ENCODE measurements around the gene CEP350. TPM values are rescaled to one million over a fixed set of nuclear protein-coding genes. Genes with fewer than 3 reads are reported as not detected.
A peak's percentile ranks its signal among the peaks of the same experiment; 100 is the strongest.

CEP350 gene
- total RNA-seq, 6 donors from 2014 or later = 42.8 to 66.5 (median 52.2) TPM

DNA sequence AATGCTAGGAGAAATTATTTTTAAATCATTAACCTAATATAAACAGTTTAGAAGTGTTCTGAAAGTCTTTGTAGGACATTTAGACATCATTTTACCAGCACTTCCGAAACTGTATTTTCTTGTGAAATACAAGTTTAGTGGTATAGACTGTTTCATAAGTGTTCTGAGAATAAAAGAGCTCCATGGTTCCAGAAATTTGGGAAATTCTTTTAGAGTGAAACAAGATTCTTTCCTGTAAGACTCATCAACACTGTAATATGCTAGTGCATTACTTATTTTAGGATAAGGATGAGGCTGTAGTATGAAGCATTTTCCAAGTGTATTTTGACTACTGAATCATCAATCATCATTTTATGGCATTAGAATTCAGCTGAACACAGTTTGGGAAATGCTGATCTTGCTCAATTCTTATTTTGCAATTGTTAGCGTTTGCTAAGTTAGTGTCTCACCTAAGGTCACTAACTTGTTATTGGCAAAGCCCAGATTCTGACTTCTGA is 73.4 kb downstream of the CEP350 start:
- Histone ChIP-seq H3K27ac (peak overlapping the region in 1 of 4 donors; percentile 8), H3K4me1 (peaks cover 0 to 9% (median 5%) of the 10 kb centered on the region in 4 donors), H3K27me3 (no peaks in the 10 kb centered on the region), H3K4me3 (no peak overlapping the region), H3K9me3 (no peaks in the 10 kb centered on the region), H3K36me3 (peaks cover 9 to 65% (median 23%) of the 10 kb centered on the region in 4 donors)
- ATAC-seq (ENCODE audit: low FRiP score in 2 of 2) = peak; percentile 37 to 52
- no peak for DNase-seq
- 34 to 52% methylated on average over 2 of the region's 2 CpGs for WGBS, 2 donors
- TF ChIP-seq POLR2A (IDR thresholded peaks at IDR 0.05) = no peak
- TF ChIP-seq POLR2AphosphoS5 (IDR thresholded peaks at IDR 0.05) = peak in 1 of 2 donors; percentile 67

GRCh38 chr1:180028864-180029263 is 74.3 kb downstream of the CEP350 start:
- H3K9me3 ChIP-seq = no peaks in the 10 kb centered on the region
- ATAC-seq (ENCODE audit: low FRiP score in 2 of 2) (no peak), DNase-seq (no peak)
- no peaks in the 10 kb centered on the region for H3K27me3 ChIP-seq
- peaks cover 0 to 9% (median 5%) of the 10 kb centered on the region in 4 donors for H3K4me1 ChIP-seq
- TF ChIP-seq POLR2AphosphoS5 (IDR thresholded peaks at IDR 0.05) (no peak), EP300 (IDR thresholded peaks at IDR 0.05) (no peak), POLR2A (IDR thresholded peaks at IDR 0.05) (no peak)
- TF ChIP-seq, protein P1, sequence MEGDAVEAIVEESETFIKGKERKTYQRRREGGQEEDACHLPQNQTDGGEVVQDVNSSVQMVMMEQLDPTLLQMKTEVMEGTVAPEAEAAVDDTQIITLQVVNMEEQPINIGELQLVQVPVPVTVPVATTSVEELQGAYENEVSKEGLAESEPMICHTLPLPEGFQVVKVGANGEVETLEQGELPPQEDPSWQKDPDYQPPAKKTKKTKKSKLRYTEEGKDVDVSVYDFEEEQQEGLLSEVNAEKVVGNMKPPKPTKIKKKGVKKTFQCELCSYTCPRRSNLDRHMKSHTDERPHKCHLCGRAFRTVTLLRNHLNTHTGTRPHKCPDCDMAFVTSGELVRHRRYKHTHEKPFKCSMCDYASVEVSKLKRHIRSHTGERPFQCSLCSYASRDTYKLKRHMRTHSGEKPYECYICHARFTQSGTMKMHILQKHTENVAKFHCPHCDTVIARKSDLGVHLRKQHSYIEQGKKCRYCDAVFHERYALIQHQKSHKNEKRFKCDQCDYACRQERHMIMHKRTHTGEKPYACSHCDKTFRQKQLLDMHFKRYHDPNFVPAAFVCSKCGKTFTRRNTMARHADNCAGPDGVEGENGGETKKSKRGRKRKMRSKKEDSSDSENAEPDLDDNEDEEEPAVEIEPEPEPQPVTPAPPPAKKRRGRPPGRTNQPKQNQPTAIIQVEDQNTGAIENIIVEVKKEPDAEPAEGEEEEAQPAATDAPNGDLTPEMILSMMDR (IDR thresholded peaks at IDR 0.05) = no peak
- H3K36me3 ChIP-seq = peaks cover 7 to 62% (median 19%) of the 10 kb centered on the region in 4 donors
- peak overlapping the region in 1 of 4 donors; percentile 8 for H3K27ac ChIP-seq
- no peak overlapping the region for H3K4me3 ChIP-seq
- 88 to 91% methylated on average over 1 of the region's 1 CpG for WGBS, 2 donors

DNA sequence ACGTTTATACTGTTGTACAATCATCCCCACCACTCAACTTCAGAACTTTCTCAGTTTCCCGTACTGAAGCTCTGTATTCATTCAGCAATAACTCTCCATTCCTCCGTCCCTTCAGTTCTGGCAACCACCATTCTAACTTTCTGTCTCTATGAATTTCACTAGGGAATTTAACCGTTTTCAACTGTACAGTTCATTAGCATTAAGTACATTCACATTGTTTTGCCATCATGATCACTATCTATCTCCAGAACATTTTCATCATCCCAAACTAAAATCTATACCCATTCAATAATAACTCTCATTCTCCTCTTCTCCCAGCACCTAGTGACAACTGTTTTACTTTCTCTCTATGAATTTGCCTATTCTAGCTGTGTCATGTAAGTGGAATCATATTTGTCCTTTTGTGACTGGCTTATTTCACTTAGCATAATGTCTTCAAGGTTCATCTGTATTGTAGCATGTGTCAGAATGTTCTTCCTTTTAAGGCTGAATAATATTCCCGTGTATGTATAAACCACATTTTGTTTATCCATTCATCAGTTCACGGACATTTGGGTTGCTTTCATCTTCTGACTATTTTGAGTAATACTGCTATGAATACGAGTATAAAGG is 75.0 kb downstream of the CEP350 start:
- Histone ChIP-seq H3K36me3 (peaks cover 7 to 62% (median 21%) of the 10 kb centered on the region in 4 donors), H3K27ac (no peak overlapping the region), H3K27me3 (no peaks in the 10 kb centered on the region), H3K4me1 (peaks cover 0 to 9% (median 5%) of the 10 kb centered on the region in 4 donors), H3K9me3 (no peaks in the 10 kb centered on the region), H3K4me3 (no peak overlapping the region)
- DNase-seq (no peak), ATAC-seq (ENCODE audit: low FRiP score in 2 of 2) (no peak)
- WGBS, 2 donors = 72 to 74% methylated on average over 7 of the region's 7 CpGs
- TF ChIP-seq POLR2AphosphoS5 (IDR thresholded peaks at IDR 0.05) = no peak
- no peak for TF ChIP-seq POLR2A (IDR thresholded peaks at IDR 0.05)
- TF ChIP-seq, protein P1 (IDR thresholded peaks at IDR 0.05) = no peak

DNA sequence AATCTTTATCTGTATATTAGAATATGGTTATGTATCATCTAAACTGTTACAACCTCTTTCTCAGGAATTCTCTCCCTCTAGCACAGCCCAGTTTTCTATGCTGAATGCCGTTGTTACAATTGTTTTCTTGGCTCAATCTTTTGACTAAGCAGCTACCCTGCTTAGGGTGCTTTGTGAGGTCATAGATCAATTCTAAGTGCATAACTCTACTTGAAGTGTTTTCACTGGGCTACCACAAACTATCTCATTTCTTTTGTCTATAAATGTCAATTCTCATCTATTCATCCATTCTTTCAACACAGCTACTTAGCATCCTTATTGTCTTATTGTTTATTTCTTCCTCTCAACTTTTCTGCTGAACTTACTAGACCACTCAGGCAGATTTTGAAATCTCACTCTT is 77.1 kb downstream of the CEP350 start:
- H3K27me3 ChIP-seq = no peaks in the 10 kb centered on the region
- no peak for ATAC-seq (ENCODE audit: low FRiP score in 2 of 2)
- DNase-seq = no peak
- WGBS, 2 donors = 94 to 97% methylated on average over 1 of the region's 1 CpG
- TF ChIP-seq POLR2A (IDR thresholded peaks at IDR 0.05) (no peak), EP300 (IDR thresholded peaks at IDR 0.05) (no peak), POLR2AphosphoS5 (IDR thresholded peaks at IDR 0.05) (no peak)
- TF ChIP-seq, protein P1 (IDR thresholded peaks at IDR 0.05) = no peak
- H3K36me3 ChIP-seq = peaks cover 4 to 62% (median 14%) of the 10 kb centered on the region in 4 donors
- H3K9me3 ChIP-seq = no peaks in the 10 kb centered on the region
- no peak overlapping the region for H3K4me3 ChIP-seq
- no peak overlapping the region for H3K27ac ChIP-seq
- H3K4me1 ChIP-seq = peaks cover 0 to 9% (median 5%) of the 10 kb centered on the region in 4 donors

- WGBS, 2 donors = 30 to 48% methylated on average over 1 of the region's 1 CpG
These were observed 78.8 kb downstream of the CEP350 start for GRCh38 chr1:180033390-180033789.

More at GRCh38 chr1:180033390-180033789, 78.8 kb downstream of the CEP350 start:
- Histone ChIP-seq H3K27me3 (no peaks in the 10 kb centered on the region), H3K27ac (no peak overlapping the region), H3K9me3 (no peaks in the 10 kb centered on the region), H3K36me3 (peaks cover 9 to 62% (median 21%) of the 10 kb centered on the region in 4 donors), H3K4me3 (no peak overlapping the region), H3K4me1 (peaks cover 0 to 3% (median 0%) of the 10 kb centered on the region in 4 donors)
- TF ChIP-seq EP300 (IDR thresholded peaks at IDR 0.05) (no peak), POLR2AphosphoS5 (IDR thresholded peaks at IDR 0.05) (no peak), POLR2A (IDR thresholded peaks at IDR 0.05) (no peak)
- TF ChIP-seq, protein P1 (IDR thresholded peaks at IDR 0.05) = no peak
- no peak for ATAC-seq (ENCODE audit: low FRiP score in 2 of 2)
- DNase-seq = no peak
